Upper lobe of left lung (tissue), 6 donors: ENCODE data around the gene TFIP11. TPM values are rescaled to one million over a fixed set of nuclear protein-coding genes. Genes with fewer than 3 reads are reported as not detected.

ENCODE experiments used
- ATAC-seq, 2 donors: fragments of 200-7000 bp; cut with Tn5 transposase; one replicate each; pipeline ENCODE4 v1.9.1; 2022; ENCODE audit warnings: mild to moderate bottlenecking in 2 of 2, moderate library complexity in 2 of 2; ENCODE audit not compliant: low FRiP score in 2 of 2
- DNase-seq, 2 donors: peaks; one replicate each; pipeline ENCODE4 v3.0.0-alpha.2; 2019 to 2020
- H3K27ac ChIP-seq, 4 donors: fragments of 200-600 bp; sonication (generic); one replicate each; pipeline ENCODE4 v1.5.1; 2016 to 2019
- H3K27me3 ChIP-seq, 4 donors: fragments of 200-600 bp; sonication (generic); one replicate each; pipeline ENCODE4 v1.5.1; 2017 to 2019
- H3K36me3 ChIP-seq, 4 donors: fragments of 200-600 bp; sonication (generic); one replicate each; pipeline ENCODE4 v1.5.1; 2016 to 2019
- H3K4me1 ChIP-seq, 4 donors: fragments of 200-600 bp; sonication (generic); one replicate each; pipeline ENCODE4 v1.5.1; 2018 to 2019
- H3K4me3 ChIP-seq, 4 donors: fragments of 200-600 bp; sonication (generic); one replicate each; pipeline ENCODE4 v1.5.1; 2017 to 2019; ENCODE audit warnings: mild to moderate bottlenecking in 2 of 4, moderate library complexity in 1 of 4
- H3K9me3 ChIP-seq, 4 donors: fragments of 200-600 bp; sonication (generic); one replicate each; pipeline ENCODE4 v1.5.1; 2018 to 2019
- CTCF ChIP-seq, 6 experiments: fragments of 450-650 bp in 4 of 6; fragments of 200-600 bp in 2 of 6; sonication (generic) in 2 of 6; IDR thresholded peaks; one replicate each; pipeline ENCODE4 v1.5.1; 2016 to 2019; ENCODE audit warnings: antibody characterized with exemption in 6 of 6
- EP300 ChIP-seq, 4 donors: sonication (generic); formaldehyde crosslinking; IDR thresholded peaks; one replicate each; pipeline ENCODE4 v1.5.1; 2017; ENCODE audit warnings: antibody characterized with exemption in 4 of 4, control low read depth in 2 of 4
- POLR2A ChIP-seq, 4 donors: fragments of 450-650 bp; IDR thresholded peaks; one replicate each; pipeline ENCODE4 v1.5.1; 2016 to 2017; ENCODE audit warnings: antibody characterized with exemption in 4 of 4, mild to moderate bottlenecking in 2 of 4
- POLR2AphosphoS5 ChIP-seq, 2 donors: sonication (generic); formaldehyde crosslinking; IDR thresholded peaks; one replicate each; pipeline ENCODE4 v1.5.1; 2017; ENCODE audit warnings: antibody characterized with exemption in 2 of 2
- WGBS, 2 donors: methylation state at CpG; one replicate each; pipeline ENCODE4 v1.1.5; 2017 to 2018; 5-methylcytosine and 5-hydroxymethylcytosine counted together
- total RNA-seq, 6 donors: library from RNA; depleted of rRNA in 4 of 6; stranded (reverse); fragments of >200 nt in 4 of 6; gene quantifications; one replicate each; pipeline versions ENCODE4 v1.1.0 to v1.2.1, GENCODE V29; 2016 to 2021
- donor health status: DM: no; HTN: no; CAD: no; lungs with moderate emphysema.
- donor health status: DM: no; HTN: yes; CAD: no; lungs with severe emphysema.

TFIP11 gene
- total RNA-seq, 6 donors from 2014 or later, result 26.3 to 37.7 (median 32.6) TPM

GRCh38 chr22:26460202-26460601 is 52.1 kb downstream of the TFIP11 start:
- Histone ChIP-seq H3K9me3 (no peaks in the 10 kb centered on the region), H3K36me3 (peaks cover 15 to 90% (median 67%) of the 10 kb centered on the region in 4 donors), H3K27me3 (no peaks in the 10 kb centered on the region), H3K27ac (no peak overlapping the region), H3K4me3 (no peak overlapping the region), H3K4me1 (no peaks in the 10 kb centered on the region)
- TF ChIP-seq POLR2AphosphoS5 (IDR thresholded peaks at IDR 0.05) (no peak), EP300 (IDR thresholded peaks at IDR 0.05) (no peak), POLR2A (IDR thresholded peaks at IDR 0.05) (no peak), CTCF (IDR thresholded peaks at IDR 0.05) (no peak)
- 85 to 87% methylated on average over 5 to 6 of the region's 6 CpGs for WGBS, 2 donors
- ATAC-seq, result no peak
- no peak for DNase-seq

GRCh38 chr22:26457661-26458272 is 54.5 kb downstream of the TFIP11 start:
- H3K4me1 ChIP-seq, result no peaks in the 10 kb centered on the region

GRCh38 chr22:26453812-26454500 is 58.3 kb downstream of the TFIP11 start:
- Histone ChIP-seq H3K4me3 (no peak overlapping the region), H3K36me3 (peaks cover 10 to 73% (median 57%) of the 10 kb centered on the region in 4 donors), H3K4me1 (no peaks in the 10 kb centered on the region), H3K9me3 (no peaks in the 10 kb centered on the region), H3K27ac (no peak overlapping the region), H3K27me3 (no peaks in the 10 kb centered on the region)
- 81 to 85% methylated on average over 5 of the region's 5 CpGs for WGBS, 2 donors
- ATAC-seq (no peak), DNase-seq (no peak)
- TF ChIP-seq POLR2A (IDR thresholded peaks at IDR 0.05), result no peak
- TF ChIP-seq POLR2AphosphoS5 (IDR thresholded peaks at IDR 0.05), result no peak
- no peak for TF ChIP-seq EP300 (IDR thresholded peaks at IDR 0.05)
- TF ChIP-seq CTCF (IDR thresholded peaks at IDR 0.05), result no peak

More at GRCh38 chr22:26457661-26458272, 54.5 kb downstream of the TFIP11 start:
- TF ChIP-seq CTCF (IDR thresholded peaks at IDR 0.05) (no peak), POLR2AphosphoS5 (IDR thresholded peaks at IDR 0.05) (no peak), EP300 (IDR thresholded peaks at IDR 0.05) (no peak), POLR2A (IDR thresholded peaks at IDR 0.05) (no peak)
- 97% methylated on average over 19 to 26 of the region's 26 CpGs for WGBS, 2 donors
- Histone ChIP-seq H3K27ac (no peak overlapping the region), H3K9me3 (no peaks in the 10 kb centered on the region), H3K27me3 (no peaks in the 10 kb centered on the region), H3K4me3 (no peak overlapping the region), H3K36me3 (peaks cover 7 to 81% (median 55%) of the 10 kb centered on the region in 4 donors)
- peak in 1 of 2 donors; percentile 75 for DNase-seq
- no peak for ATAC-seq

- no peak for DNase-seq
- no peaks in the 10 kb centered on the region for H3K9me3 ChIP-seq
- WGBS, 2 donors, result 93% methylated on average over 9 of the region's 9 CpGs
- no peaks in the 10 kb centered on the region for H3K27me3 ChIP-seq
- no peak for TF ChIP-seq EP300 (IDR thresholded peaks at IDR 0.05)
- TF ChIP-seq POLR2AphosphoS5 (IDR thresholded peaks at IDR 0.05), result no peak
- no peak for TF ChIP-seq POLR2A (IDR thresholded peaks at IDR 0.05)
- TF ChIP-seq CTCF (IDR thresholded peaks at IDR 0.05), result no peak
- H3K27ac ChIP-seq, result no peak overlapping the region
- H3K36me3 ChIP-seq, result peaks cover 8 to 66% (median 52%) of the 10 kb centered on the region in 4 donors
- no peak for ATAC-seq
- H3K4me1 ChIP-seq, result no peaks in the 10 kb centered on the region
- no peak overlapping the region for H3K4me3 ChIP-seq
Observed at GRCh38 chr22:26453216-26453615, 59.1 kb downstream of the TFIP11 start.
